Skeletal muscle tissue (tissue), 2 donors: ENCODE data around the gene CPSF7. TPM values are rescaled to one million over a fixed set of nuclear protein-coding genes. Genes with fewer than 3 reads are reported as not detected.

Experiments
- small RNA-seq: library from RNA; depleted of rRNA; stranded (forward); fragments of <200 nt; gene quantifications from one replicate; pipeline ENCODE3, GENCODE V24; 2014
- total RNA-seq: library from RNA; depleted of rRNA; stranded (reverse); fragments of >200 nt; gene quantifications from one replicate; pipeline ENCODE4 v1.2.3, GENCODE V29; 2014

Gene CPSF7
- total RNA-seq, 1 donor from 2014 or later, result 17.7 TPM

Small RNAs within 50 kb of the gene (small RNA-seq; reads per million reads assigned to genes)
- not detected for gene RN7SL23P

Other genes with a start within 250 kb of the CPSF7 start
- gene PGA3, start 226.5 kb downstream of the CPSF7 start, total RNA-seq, result 0.52 TPM
- gene PGA4, start 207.6 kb downstream of the CPSF7 start, total RNA-seq, result 3.7 TPM
- not detected for gene PGA5, start 188.8 kb downstream of the CPSF7 start, total RNA-seq
- 1.0 TPM for gene VWCE, start 134.7 kb downstream of the CPSF7 start, total RNA-seq
- gene DDB1, start 96.9 kb downstream of the CPSF7 start, total RNA-seq, result 215 TPM
- gene TKFC, start 96.7 kb downstream of the CPSF7 start, total RNA-seq, result 6.8 TPM
- gene CYB561A3, start 68.1 kb downstream of the CPSF7 start, total RNA-seq, result 9.9 TPM
- 18.8 TPM for gene TMEM138, start 67.6 kb downstream of the CPSF7 start, total RNA-seq
- 6.8 TPM for gene TMEM216, start 37.4 kb downstream of the CPSF7 start, total RNA-seq
- 63.2 TPM for gene SDHAF2, start 149 bp upstream of the CPSF7 start, total RNA-seq
- not detected for gene LRRC10B, start 78.8 kb upstream of the CPSF7 start, total RNA-seq
- gene SYT7, start 151.1 kb upstream of the CPSF7 start, total RNA-seq, result 1.6 TPM